A673 (cell line): ENCODE measurements around the gene MITF. TPM values are rescaled to one million over a fixed set of nuclear protein-coding genes. Genes with fewer than 3 reads are reported as not detected.

Source experiments
- BruUV-seq: library from RNA; stranded (reverse); fragments of 400-500 nt; replicated peaks from 2 replicates; lab custom pipeline; 2021; lab: Mats Ljungman, UMichigan
- CTCF ChIA-PET: fragments of 300-600 bp; sonication (Branson Sonifier 250); formaldehyde crosslinking; loops from one replicate; lab custom pipeline; 2022; ENCODE audit warnings: antibody characterized with exemption; lab: Charles Lee
- POLR2A ChIA-PET: fragments of 300-600 bp; sonication (Branson Sonifier 250); formaldehyde crosslinking; loops from one replicate; lab custom pipeline; 2022; ENCODE audit warnings: antibody characterized with exemption; ENCODE audit not compliant: low non-redundant PET; lab: Charles Lee
- DNase-seq: peaks from one replicate; pipeline ENCODE4 v3.0.0-alpha.2; 2015; ENCODE audit warnings: low spot score
- H3K27ac ChIP-seq: fragments of 200-600 bp; sonication (generic); 2 replicates; pipeline ENCODE4 v1.5.1; 2016; ENCODE audit warnings: mixed run types, low read depth, mild to moderate bottlenecking, mixed read lengths, antibody characterized with exemption, low read length; ENCODE audit not compliant: poor library complexity, severe bottlenecking
- H3K27me3 ChIP-seq: fragments of 200-600 bp; sonication (generic); replicated peaks from 2 replicates; pipeline ENCODE4 v1.6.1; 2017; ENCODE audit warnings: mixed run types, low read depth, mild to moderate bottlenecking, mixed read lengths, antibody characterized with exemption, low read length; ENCODE audit not compliant: insufficient read depth, poor library complexity
- H3K36me3 ChIP-seq: fragments of 200-600 bp; sonication (generic); 2 replicates; pipeline ENCODE4 v1.6.1; 2016; ENCODE audit warnings: mixed run types, mild to moderate bottlenecking, mixed read lengths, antibody characterized with exemption, low read length; ENCODE audit not compliant: insufficient read depth, poor library complexity, severe bottlenecking
- H3K4me1 ChIP-seq: fragments of 200-600 bp; sonication (generic); 2 replicates; pipeline ENCODE4 v1.6.1; 2017; ENCODE audit warnings: mixed run types, mild to moderate bottlenecking, mixed read lengths, antibody characterized with exemption, low read length; ENCODE audit not compliant: insufficient read depth, poor library complexity, severe bottlenecking
- H3K4me3 ChIP-seq: fragments of 200-600 bp; sonication (generic); 2 replicates; pipeline ENCODE4 v1.5.1; 2016; ENCODE audit warnings: low read depth, mixed run types, mild to moderate bottlenecking, mixed read lengths, low read length; ENCODE audit not compliant: poor library complexity, severe bottlenecking
- H3K9me3 ChIP-seq: fragments of 200-600 bp; sonication (generic); 2 replicates; pipeline ENCODE4 v1.6.1; 2016; ENCODE audit warnings: mixed run types, low read depth, mild to moderate bottlenecking, mixed read lengths, antibody characterized with exemption, low read length; ENCODE audit not compliant: poor library complexity, severe bottlenecking
- EZH2 ChIP-seq: fragments of 200-600 bp; sonication (generic); IDR thresholded peaks from 2 replicates; pipeline ENCODE4 v1.6.1; 2017; ENCODE audit warnings: borderline replicate concordance, low read depth, mild to moderate bottlenecking, mixed read lengths, antibody characterized with exemption, low read length; ENCODE audit not compliant: poor library complexity, severe bottlenecking
- intact Hi-C: fragments of 100-400 bp; cut with micrococcal nuclease; formaldehyde crosslinking; loops from one replicate; pipeline ENCODE4 v1.10.0; 2022; ENCODE audit not compliant: unreplicated experiment
- total RNA-seq: library from RNA; stranded (reverse); gene quantifications from 2 replicates; pipeline ENCODE4 v1.2.3, GENCODE V29; 2021
- TF ChIP-seq, protein P1 (sequence below): fragments of 300-800, 200-600 bp; sonication (generic); conservative IDR thresholded peaks from 2 replicates; pipeline ENCODE4 v1.5.1; 2017; ENCODE audit warnings: low read depth, mild to moderate bottlenecking, antibody characterized with exemption, low read length, moderate library complexity, mixed read lengths

Gene MITF
- total RNA-seq, 1 experiment from 2014 or later: 0.52 TPM

GRCh38 chr3:70003119-70003518, 263.9 kb downstream of the MITF start:
- no peaks in the 10 kb centered on the region for H3K36me3 ChIP-seq
- intact Hi-C loops: no loop called here
- BruUV-seq: no TSS peak
- CTCF ChIA-PET: no interaction called here
- no peaks in the 10 kb centered on the region for H3K9me3 ChIP-seq
- DNase-seq: no peak
- H3K27ac ChIP-seq: no peak overlapping the region
- peaks cover 4% of the 10 kb centered on the region for H3K4me1 ChIP-seq
- POLR2A ChIA-PET: no interaction called here
- H3K4me3 ChIP-seq: no peak overlapping the region
- TF ChIP-seq, protein P1, sequence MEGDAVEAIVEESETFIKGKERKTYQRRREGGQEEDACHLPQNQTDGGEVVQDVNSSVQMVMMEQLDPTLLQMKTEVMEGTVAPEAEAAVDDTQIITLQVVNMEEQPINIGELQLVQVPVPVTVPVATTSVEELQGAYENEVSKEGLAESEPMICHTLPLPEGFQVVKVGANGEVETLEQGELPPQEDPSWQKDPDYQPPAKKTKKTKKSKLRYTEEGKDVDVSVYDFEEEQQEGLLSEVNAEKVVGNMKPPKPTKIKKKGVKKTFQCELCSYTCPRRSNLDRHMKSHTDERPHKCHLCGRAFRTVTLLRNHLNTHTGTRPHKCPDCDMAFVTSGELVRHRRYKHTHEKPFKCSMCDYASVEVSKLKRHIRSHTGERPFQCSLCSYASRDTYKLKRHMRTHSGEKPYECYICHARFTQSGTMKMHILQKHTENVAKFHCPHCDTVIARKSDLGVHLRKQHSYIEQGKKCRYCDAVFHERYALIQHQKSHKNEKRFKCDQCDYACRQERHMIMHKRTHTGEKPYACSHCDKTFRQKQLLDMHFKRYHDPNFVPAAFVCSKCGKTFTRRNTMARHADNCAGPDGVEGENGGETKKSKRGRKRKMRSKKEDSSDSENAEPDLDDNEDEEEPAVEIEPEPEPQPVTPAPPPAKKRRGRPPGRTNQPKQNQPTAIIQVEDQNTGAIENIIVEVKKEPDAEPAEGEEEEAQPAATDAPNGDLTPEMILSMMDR: no peak
- no peak for TF ChIP-seq EZH2
- H3K27me3 ChIP-seq: no peaks in the 10 kb centered on the region

DNA sequence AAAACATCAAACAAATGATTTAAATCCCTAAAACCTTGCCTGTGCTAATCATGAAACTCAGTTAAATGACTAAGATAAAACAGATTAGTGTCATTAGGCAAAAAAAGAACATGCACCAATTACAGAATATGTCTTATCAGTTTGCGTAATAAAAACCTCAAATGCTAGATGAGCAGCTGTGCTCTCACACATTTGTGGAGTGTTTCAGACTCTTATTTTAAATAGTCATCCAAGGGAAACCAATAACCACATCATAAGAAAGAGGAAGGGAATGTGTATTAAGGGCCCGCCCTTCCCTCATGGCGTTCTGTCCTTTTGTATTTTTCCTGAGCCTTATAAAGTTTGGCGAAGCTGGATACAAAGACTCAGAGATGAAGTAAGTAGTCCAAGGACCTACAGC, 266.8 kb downstream of the MITF start:
- no peak for TF ChIP-seq EZH2
- TF ChIP-seq, protein P1: no peak
- DNase-seq: no peak
- Histone ChIP-seq H3K36me3 (no peaks in the 10 kb centered on the region), H3K27ac (no peak overlapping the region), H3K9me3 (no peaks in the 10 kb centered on the region), H3K4me1 (no peaks in the 10 kb centered on the region), H3K27me3 (no peaks in the 10 kb centered on the region), H3K4me3 (no peak overlapping the region)
- ChIA-PET CTCF (no interaction called here), POLR2A (no interaction called here)
- intact Hi-C loops: no loop called here
- BruUV-seq: no TSS peak

DNA sequence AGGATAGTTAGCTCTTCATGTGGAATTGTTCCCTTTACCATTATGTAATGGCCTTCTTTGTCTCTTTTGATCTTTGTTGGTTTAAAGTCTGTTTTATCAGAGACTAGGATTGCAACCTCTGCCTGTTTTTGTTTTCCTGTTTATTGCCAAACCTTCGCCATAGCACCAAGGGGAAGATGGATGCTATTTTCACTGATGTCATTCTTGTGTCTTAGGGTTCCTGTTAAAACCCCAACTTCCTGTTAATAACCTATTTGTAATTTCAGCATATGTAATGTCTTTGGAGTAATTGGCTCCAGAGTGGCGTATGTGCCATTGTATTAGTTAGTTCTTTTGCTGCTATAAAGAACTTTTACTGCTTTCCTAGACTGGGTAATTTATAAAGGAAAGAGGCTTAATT, 271.1 kb downstream of the MITF start:
- TF ChIP-seq EZH2: no peak
- TF ChIP-seq, protein P1: no peak
- CTCF ChIA-PET: no interaction called here
- Histone ChIP-seq H3K9me3 (no peaks in the 10 kb centered on the region), H3K36me3 (no peaks in the 10 kb centered on the region), H3K27ac (no peak overlapping the region), H3K4me1 (no peaks in the 10 kb centered on the region), H3K4me3 (no peak overlapping the region), H3K27me3 (no peaks in the 10 kb centered on the region)
- intact Hi-C loops: no loop called here
- DNase-seq: no peak
- no TSS peak for BruUV-seq
- POLR2A ChIA-PET: no interaction called here
